ENCODE measurements around the gene LINS1. TPM values are rescaled to one million over a fixed set of nuclear protein-coding genes. Genes with fewer than 3 reads are reported as not detected.

LINS1 gene
- total RNA-seq, 5 donors from 2014 or later (not counting 1 experiment from before 2014, with no cell fraction given), result 42.9 to 88.1 (median 77.0) TPM

DNA sequence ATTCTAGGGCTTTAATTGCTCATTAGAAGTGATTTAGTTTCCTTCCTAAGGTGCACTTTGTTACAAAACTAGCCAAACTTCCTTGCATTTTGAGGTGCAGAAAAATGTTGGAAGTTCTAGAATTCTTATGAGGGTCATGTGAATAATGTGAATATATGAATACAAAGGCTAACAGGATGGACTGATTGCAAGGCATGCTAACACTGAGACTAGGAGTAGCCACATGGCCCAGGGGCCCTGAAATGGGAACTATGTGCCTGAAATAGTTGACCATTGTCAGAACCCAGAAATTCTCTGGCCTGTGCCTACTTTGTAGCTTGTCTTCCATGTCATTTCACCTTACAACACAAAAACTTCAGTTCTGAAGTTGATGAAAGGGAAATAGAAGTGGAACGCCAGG, 11.2 kb upstream of the LINS1 start:
- no peak overlapping the region for H3K27ac Mint-ChIP-seq
- Histone ChIP-seq H3K27me3 (replicated peaks in 1 of 2; ENCODE audit: control insufficient read depth in 2 of 2, extremely low read depth in 1 of 2, insufficient read depth in 2 of 2, low read length in 1 of 2) (no peaks in the 10 kb centered on the region), H3K36me3 (ENCODE audit: control insufficient read depth in 2 of 2, extremely low read depth in 1 of 2, insufficient read depth in 1 of 2, low read length in 1 of 2) (peaks cover 8 to 57% of the 10 kb centered on the region in 2 donors), H3K4me1 (ENCODE audit: control insufficient read depth in 1 of 2, extremely low read depth in 1 of 2, insufficient read depth in 2 of 2, low read length in 2 of 2) (no peaks in the 10 kb centered on the region), H3K27ac (ENCODE audit: low read length) (no peak overlapping the region), H3K9me3 (no peaks in the 10 kb centered on the region), H3K4me3 (ENCODE audit: control insufficient read depth in 1 of 2, extremely low read depth in 1 of 2, low read length in 1 of 2) (no peak overlapping the region)
- peaks cover 63% of the 10 kb centered on the region for H3K36me3 Mint-ChIP-seq
- ChIA-PET CTCF (no interaction called here), POLR2A (no interaction called here)
- ATAC-seq (replicated peaks in 1 of 4), result no peak
- peaks cover 32 to 43% (median 41%) of the 10 kb centered on the region in 3 donors for H3K4me1 Mint-ChIP-seq
- DNase-seq, result no peak
- no CpG with 5 or more reads among the region's 1 CpG for WGBS (ENCODE audit: insufficient coverage)
- no peak overlapping the region for H3K4me3 Mint-ChIP-seq
- H3K27me3 Mint-ChIP-seq, result no peaks in the 10 kb centered on the region
- H3K9me3 Mint-ChIP-seq, result no peaks in the 10 kb centered on the region

DNA sequence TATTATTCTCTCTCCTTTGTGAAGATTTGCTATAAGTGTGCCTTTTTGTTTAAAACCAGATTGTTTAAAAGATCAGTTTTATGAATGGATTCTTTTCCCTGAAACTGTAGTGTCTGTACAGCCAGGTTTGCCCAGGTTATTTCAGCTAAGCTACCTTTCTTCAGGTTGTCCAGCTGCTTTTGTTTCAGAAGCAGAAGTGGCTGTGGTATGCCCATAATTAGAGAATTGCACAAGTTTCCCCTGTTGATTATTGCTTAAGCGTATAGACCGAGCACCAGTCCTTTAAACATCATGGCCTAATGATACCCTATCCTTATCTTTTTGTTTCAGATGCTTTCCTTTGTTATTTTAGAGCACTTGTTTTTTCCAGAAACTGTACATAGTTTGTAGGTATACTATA, 10.6 kb upstream of the LINS1 start:
- no peaks in the 10 kb centered on the region for H3K4me1 ChIP-seq (ENCODE audit: control insufficient read depth in 1 of 2, extremely low read depth in 1 of 2, insufficient read depth in 2 of 2, low read length in 2 of 2)
- H3K27me3 ChIP-seq (replicated peaks in 1 of 2; ENCODE audit: control insufficient read depth in 2 of 2, extremely low read depth in 1 of 2, insufficient read depth in 2 of 2, low read length in 1 of 2), result no peaks in the 10 kb centered on the region
- peaks cover 67% of the 10 kb centered on the region for H3K36me3 Mint-ChIP-seq
- ChIA-PET CTCF (no interaction called here), POLR2A (no interaction called here)
- H3K4me1 Mint-ChIP-seq, result peaks cover 38 to 46% (median 45%) of the 10 kb centered on the region in 3 donors
- H3K36me3 ChIP-seq (ENCODE audit: control insufficient read depth in 2 of 2, extremely low read depth in 1 of 2, insufficient read depth in 1 of 2, low read length in 1 of 2), result peaks cover 8 to 55% of the 10 kb centered on the region in 2 donors
- no peaks in the 10 kb centered on the region for H3K9me3 Mint-ChIP-seq
- H3K27ac ChIP-seq (ENCODE audit: low read length), result no peak overlapping the region
- ATAC-seq (replicated peaks in 1 of 4), result no peak
- no peak overlapping the region for H3K4me3 Mint-ChIP-seq
- H3K27me3 Mint-ChIP-seq, result no peaks in the 10 kb centered on the region
- H3K9me3 ChIP-seq, result no peaks in the 10 kb centered on the region
- H3K4me3 ChIP-seq (ENCODE audit: control insufficient read depth in 1 of 2, extremely low read depth in 1 of 2, low read length in 1 of 2), result no peak overlapping the region
- WGBS (ENCODE audit: insufficient coverage), result 83% methylated on average over 1 of the region's 2 CpGs
- no peak for DNase-seq
- no peak overlapping the region for H3K27ac Mint-ChIP-seq

GRCh38 chr15:100602823-100603393, 924 bp upstream of the LINS1 start:
- Mint-ChIP-seq H3K4me3 (no peak overlapping the region), H3K27ac (peak overlapping the region in 1 of 2 donors; percentile 87), H3K9me3 (no peaks in the 10 kb centered on the region), H3K36me3 (peaks cover 29% of the 10 kb centered on the region), H3K4me1 (peaks cover 59 to 67% (median 64%) of the 10 kb centered on the region in 3 donors), H3K27me3 (no peaks in the 10 kb centered on the region)
- 0% methylated on average over 6 of the region's 16 CpGs for WGBS (ENCODE audit: insufficient coverage)
- no peaks in the 10 kb centered on the region for H3K27me3 ChIP-seq (replicated peaks in 1 of 2; ENCODE audit: control insufficient read depth in 2 of 2, extremely low read depth in 1 of 2, insufficient read depth in 2 of 2, low read length in 1 of 2)
- peak overlapping the region; percentile 67 for H3K27ac ChIP-seq (ENCODE audit: low read length)
- peak in 2 of 4 experiments; percentile 3 to 6 for ATAC-seq (replicated peaks in 1 of 4)
- peak overlapping the region; percentile 84 to 96 for H3K4me3 ChIP-seq (ENCODE audit: control insufficient read depth in 1 of 2, extremely low read depth in 1 of 2, low read length in 1 of 2)
- H3K4me1 ChIP-seq (ENCODE audit: control insufficient read depth in 1 of 2, extremely low read depth in 1 of 2, insufficient read depth in 2 of 2, low read length in 2 of 2), result peaks cover 31 to 39% of the 10 kb centered on the region in 2 experiments
- H3K36me3 ChIP-seq (ENCODE audit: control insufficient read depth in 2 of 2, extremely low read depth in 1 of 2, insufficient read depth in 1 of 2, low read length in 1 of 2), result peaks cover 0 to 8% of the 10 kb centered on the region in 2 donors
- H3K9me3 ChIP-seq, result no peaks in the 10 kb centered on the region
- DNase-seq, result peak in 22 of 35 experiments; percentile 3 to 51 (median 21)
- POLR2A ChIA-PET, result interaction anchor here (0.5 to 0.6 kb wide), 2 partner anchors 29 to 1405 kb away, joined by 3 to 7 read pairs; no protein-coding TSS in a partner anchor
- CTCF ChIA-PET, result interaction anchor here (0.6 to 3.1 kb wide), 6 partner anchors 31 to 405 kb away, joined by 4 to 11 read pairs (median 6); partner anchors contain the start of gene ADAMTS17 (in 1 of the 2)

GRCh38 chr15:100601617-100602063, 344 bp downstream of the LINS1 start:
- H3K36me3 Mint-ChIP-seq, result peaks cover 20% of the 10 kb centered on the region
- peaks cover 0 to 8% of the 10 kb centered on the region in 2 donors for H3K36me3 ChIP-seq (ENCODE audit: control insufficient read depth in 2 of 2, extremely low read depth in 1 of 2, insufficient read depth in 1 of 2, low read length in 1 of 2)
- peaks cover 40 to 49% of the 10 kb centered on the region in 2 experiments for H3K4me1 ChIP-seq (ENCODE audit: control insufficient read depth in 1 of 2, extremely low read depth in 1 of 2, insufficient read depth in 2 of 2, low read length in 2 of 2)
- peak overlapping the region; percentile 84 for H3K27ac ChIP-seq (ENCODE audit: low read length)
- H3K4me3 Mint-ChIP-seq, result no peak overlapping the region
- H3K27me3 ChIP-seq (replicated peaks in 1 of 2; ENCODE audit: control insufficient read depth in 2 of 2, extremely low read depth in 1 of 2, insufficient read depth in 2 of 2, low read length in 1 of 2), result no peaks in the 10 kb centered on the region
- H3K9me3 ChIP-seq, result no peaks in the 10 kb centered on the region
- POLR2A ChIA-PET, result no interaction called here
- CTCF ChIA-PET, result interaction anchor here in 1 of 2 donors (0.8 to 2.1 kb wide), 3 partner anchors 30 to 869 kb away, joined by 6 to 10 read pairs (median 8); partner anchors contain the start of gene LYSMD4
- H3K4me1 Mint-ChIP-seq, result peaks cover 65 to 69% (median 69%) of the 10 kb centered on the region in 3 donors
- ATAC-seq (replicated peaks in 1 of 4) (peak; percentile 8 to 17 (median 11)), DNase-seq (no peak)
- peak overlapping the region; percentile 84 to 96 for H3K4me3 ChIP-seq (ENCODE audit: control insufficient read depth in 1 of 2, extremely low read depth in 1 of 2, low read length in 1 of 2)
- WGBS (ENCODE audit: insufficient coverage), result 0% methylated on average over 21 of the region's 21 CpGs
- no peaks in the 10 kb centered on the region for H3K9me3 Mint-ChIP-seq
- H3K27ac Mint-ChIP-seq, result no peak overlapping the region
- no peaks in the 10 kb centered on the region for H3K27me3 Mint-ChIP-seq

DNA sequence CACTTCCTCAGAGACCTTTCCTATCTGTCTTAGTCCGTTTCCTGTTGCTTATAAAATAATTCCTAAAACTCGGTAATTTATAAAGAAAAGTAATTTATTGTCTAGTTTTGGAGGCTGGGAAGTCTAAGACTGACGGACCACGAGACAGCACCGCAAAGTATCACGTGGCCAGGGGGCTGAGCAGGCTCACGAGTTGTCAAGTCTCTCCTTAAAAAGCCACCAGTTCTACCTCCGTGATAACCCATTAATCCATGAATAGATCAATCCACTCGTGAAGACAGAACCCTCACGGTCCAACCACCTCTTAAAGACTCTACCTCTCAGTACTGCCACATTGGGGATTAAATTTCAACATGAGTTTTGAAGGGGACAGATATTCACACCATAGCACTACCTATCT, 821 bp downstream of the LINS1 start:
- Mint-ChIP-seq H3K27me3 (no peaks in the 10 kb centered on the region), H3K4me3 (no peak overlapping the region), H3K36me3 (peaks cover 18% of the 10 kb centered on the region), H3K9me3 (no peaks in the 10 kb centered on the region), H3K27ac (no peak overlapping the region), H3K4me1 (peaks cover 67 to 72% (median 70%) of the 10 kb centered on the region in 3 donors)
- WGBS (ENCODE audit: insufficient coverage), result no CpG with 5 or more reads among the region's 10 CpGs
- Histone ChIP-seq H3K9me3 (no peaks in the 10 kb centered on the region), H3K4me1 (ENCODE audit: control insufficient read depth in 1 of 2, extremely low read depth in 1 of 2, insufficient read depth in 2 of 2, low read length in 2 of 2) (peaks cover 43 to 50% of the 10 kb centered on the region in 2 experiments), H3K27me3 (replicated peaks in 1 of 2; ENCODE audit: control insufficient read depth in 2 of 2, extremely low read depth in 1 of 2, insufficient read depth in 2 of 2, low read length in 1 of 2) (no peaks in the 10 kb centered on the region), H3K36me3 (ENCODE audit: control insufficient read depth in 2 of 2, extremely low read depth in 1 of 2, insufficient read depth in 1 of 2, low read length in 1 of 2) (peaks cover 0 to 7% of the 10 kb centered on the region in 2 donors), H3K27ac (ENCODE audit: low read length) (peak overlapping the region; percentile 84), H3K4me3 (ENCODE audit: control insufficient read depth in 1 of 2, extremely low read depth in 1 of 2, low read length in 1 of 2) (peak overlapping the region; percentile 84 to 96)
- POLR2A ChIA-PET, result interaction anchor here in 1 of 2 donors (0.8 kb wide), 1 partner anchor 250 kb away, joined by 4 read pairs; no protein-coding TSS in a partner anchor
- DNase-seq, result peak in 27 of 35 experiments; percentile 7 to 63 (median 29)
- CTCF ChIA-PET, result interaction anchor here in 1 of 2 donors (1.1 kb wide), 1 partner anchor 28 kb away, joined by 4 read pairs; no protein-coding TSS in a partner anchor
- ATAC-seq (replicated peaks in 1 of 4), result no peak

GRCh38 chr15:100598655-100599054, 3.3 kb downstream of the LINS1 start:
- no peak for DNase-seq
- Mint-ChIP-seq H3K9me3 (no peaks in the 10 kb centered on the region), H3K27me3 (no peaks in the 10 kb centered on the region), H3K4me3 (peak overlapping the region in 1 of 3 donors; percentile 17), H3K27ac (peak overlapping the region; percentile 94 to 99), H3K4me1 (peaks cover 66 to 72% (median 68%) of the 10 kb centered on the region in 3 donors), H3K36me3 (peaks cover 4% of the 10 kb centered on the region)
- POLR2A ChIA-PET, result no interaction called here
- Histone ChIP-seq H3K36me3 (ENCODE audit: control insufficient read depth in 2 of 2, extremely low read depth in 1 of 2, insufficient read depth in 1 of 2, low read length in 1 of 2) (no peaks in the 10 kb centered on the region), H3K4me1 (ENCODE audit: control insufficient read depth in 1 of 2, extremely low read depth in 1 of 2, insufficient read depth in 2 of 2, low read length in 2 of 2) (peaks cover 60 to 67% of the 10 kb centered on the region in 2 experiments), H3K9me3 (no peaks in the 10 kb centered on the region), H3K27me3 (replicated peaks in 1 of 2; ENCODE audit: control insufficient read depth in 2 of 2, extremely low read depth in 1 of 2, insufficient read depth in 2 of 2, low read length in 1 of 2) (no peaks in the 10 kb centered on the region), H3K4me3 (ENCODE audit: control insufficient read depth in 1 of 2, extremely low read depth in 1 of 2, low read length in 1 of 2) (peak overlapping the region in 1 of 2 donors; percentile 25), H3K27ac (ENCODE audit: low read length) (peak overlapping the region; percentile 89)
- CTCF ChIA-PET, result interaction anchor here in 1 of 2 donors (1.2 kb wide), 1 partner anchor 249 kb away, joined by 5 read pairs; no protein-coding TSS in a partner anchor
- WGBS (ENCODE audit: insufficient coverage), result 100% methylated on average over 1 of the region's 1 CpG
- ATAC-seq (replicated peaks in 1 of 4), result no peak
